Bronchial epithelial cell (primary cell): ENCODE results near the gene RETREG2. TPM values are rescaled to one million over a fixed set of nuclear protein-coding genes. Genes with fewer than 3 reads are reported as not detected.
A peak's percentile ranks its signal among the peaks of the same experiment; 100 is the strongest.

Experiments used
- DNase-seq: peaks from one replicate; pipeline ENCODE4 v3.0.0-alpha.2; 2010; ENCODE audit warnings: low read depth
- FAIRE-seq: peaks from 2 replicates; lab custom pipeline; 2011; peaks lifted over from hg19 to GRCh38; lab: Jason Lieb, UNC
- H3K27me3 ChIP-seq: 2 replicates; pipeline ENCODE4 v1.5.1; 2011; ENCODE audit warnings: low read length; ENCODE audit not compliant: control insufficient read depth, insufficient read depth
- H3K36me3 ChIP-seq: 2 replicates; pipeline ENCODE4 v1.5.1; 2011; ENCODE audit warnings: low read length; ENCODE audit not compliant: control insufficient read depth, insufficient read depth
- H3K4me3 ChIP-seq: 2 replicates; pipeline ENCODE4 v1.5.1; 2011; ENCODE audit warnings: mild to moderate bottlenecking, low read depth, low read length, control low read depth
- total RNA-seq: library from RNA; depleted of rRNA; stranded (reverse); fragments of >200 nt; gene quantifications from 2 replicates; pipeline ENCODE4 v1.2.1, GENCODE V29; 2014
- TF ChIP-seq, protein P1 (sequence below): IDR thresholded peaks from 2 replicates; pipeline ENCODE4 v1.5.1; 2011; ENCODE audit warnings: mild to moderate bottlenecking, moderate library complexity, low read length, control low read depth, inconsistent platforms; ENCODE audit not compliant: insufficient read depth, severe bottlenecking

RETREG2 gene
- total RNA-seq, 1 donor from 2014 or later: 110 TPM

DNA sequence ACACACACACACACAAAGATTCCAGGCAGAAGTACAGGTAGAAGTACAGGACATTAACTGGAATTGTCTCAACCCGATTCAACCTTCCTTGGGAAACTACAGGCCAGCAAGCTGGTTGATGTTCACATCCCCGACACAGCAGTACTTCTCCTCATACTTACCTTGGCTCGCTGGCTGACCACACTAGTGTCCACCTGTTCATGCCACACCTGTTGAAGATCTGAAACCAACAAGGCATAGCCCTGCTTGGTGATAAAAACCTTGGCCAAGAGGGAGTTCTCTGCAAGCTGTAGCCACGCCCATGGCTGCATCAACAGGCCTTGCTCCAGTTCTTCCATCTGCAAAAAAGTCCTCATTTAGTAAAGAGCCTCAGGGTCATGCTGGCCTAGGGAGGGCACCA lies 20.1 kb upstream of the RETREG2 start:
- DNase-seq (no peak), FAIRE-seq (no peak)
- TF ChIP-seq, protein P1, sequence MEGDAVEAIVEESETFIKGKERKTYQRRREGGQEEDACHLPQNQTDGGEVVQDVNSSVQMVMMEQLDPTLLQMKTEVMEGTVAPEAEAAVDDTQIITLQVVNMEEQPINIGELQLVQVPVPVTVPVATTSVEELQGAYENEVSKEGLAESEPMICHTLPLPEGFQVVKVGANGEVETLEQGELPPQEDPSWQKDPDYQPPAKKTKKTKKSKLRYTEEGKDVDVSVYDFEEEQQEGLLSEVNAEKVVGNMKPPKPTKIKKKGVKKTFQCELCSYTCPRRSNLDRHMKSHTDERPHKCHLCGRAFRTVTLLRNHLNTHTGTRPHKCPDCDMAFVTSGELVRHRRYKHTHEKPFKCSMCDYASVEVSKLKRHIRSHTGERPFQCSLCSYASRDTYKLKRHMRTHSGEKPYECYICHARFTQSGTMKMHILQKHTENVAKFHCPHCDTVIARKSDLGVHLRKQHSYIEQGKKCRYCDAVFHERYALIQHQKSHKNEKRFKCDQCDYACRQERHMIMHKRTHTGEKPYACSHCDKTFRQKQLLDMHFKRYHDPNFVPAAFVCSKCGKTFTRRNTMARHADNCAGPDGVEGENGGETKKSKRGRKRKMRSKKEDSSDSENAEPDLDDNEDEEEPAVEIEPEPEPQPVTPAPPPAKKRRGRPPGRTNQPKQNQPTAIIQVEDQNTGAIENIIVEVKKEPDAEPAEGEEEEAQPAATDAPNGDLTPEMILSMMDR: no peak
- H3K36me3 ChIP-seq: no peaks in the 10 kb centered on the region
- no peak overlapping the region for H3K4me3 ChIP-seq
- H3K27me3 ChIP-seq: no peaks in the 10 kb centered on the region

GRCh38 chr2:219158586-219158985 lies 19.5 kb upstream of the RETREG2 start:
- H3K27me3 ChIP-seq: no peaks in the 10 kb centered on the region
- no peaks in the 10 kb centered on the region for H3K36me3 ChIP-seq
- no peak for FAIRE-seq
- TF ChIP-seq, protein P1: no peak
- DNase-seq: no peak
- no peak overlapping the region for H3K4me3 ChIP-seq

- no peak for FAIRE-seq
Observed at GRCh38 chr2:219159771-219160185, 18.3 kb upstream of the RETREG2 start.

GRCh38 chr2:219160186-219161017 lies 17.7 kb upstream of the RETREG2 start, which contains the start of gene NHEJ1:
TSS of gene NHEJ1 (minus strand) at chr2:219160815. CDS start at chr2:219158362, 2,453 bp downstream.
- Histone ChIP-seq H3K4me3 (peak within 1 kb of the TSS; percentile 62), H3K36me3 (no peaks in the 10 kb centered on the region), H3K27me3 (no peaks in the 10 kb centered on the region)
- FAIRE-seq (no peak), DNase-seq (peak; percentile 80)
- TF ChIP-seq, protein P1: peak; percentile 99

More at GRCh38 chr2:219159771-219160185, 18.3 kb upstream of the RETREG2 start:
- no peak for DNase-seq
- no peaks in the 10 kb centered on the region for H3K27me3 ChIP-seq
- TF ChIP-seq, protein P1: no peak
- H3K4me3 ChIP-seq: peak overlapping the region; percentile 62
- H3K36me3 ChIP-seq: no peaks in the 10 kb centered on the region

GRCh38 chr2:219161097-219161496 lies 17.0 kb upstream of the RETREG2 start:
- FAIRE-seq: no peak

More at GRCh38 chr2:219161097-219161496, 17.0 kb upstream of the RETREG2 start:
- peak overlapping the region; percentile 62 for H3K4me3 ChIP-seq
- no peaks in the 10 kb centered on the region for H3K36me3 ChIP-seq
- TF ChIP-seq, protein P1: no peak
- DNase-seq: no peak
- no peaks in the 10 kb centered on the region for H3K27me3 ChIP-seq
